Activated CD4-positive, alpha-beta T cell treated with anti-CD3 and anti-CD28 coated beads for 4 hours (primary cell): ENCODE measurements around the gene LARP1.
"Not testable (repeated sequence)": the region's sequence is repeated elsewhere in the genome, so short reads cannot be mapped to it uniquely, and the experiment has no call there.

ENCODE experiments used
- DNase-seq, 2 donors: peaks; one replicate each; pipeline ENCODE4 v3.0.0-alpha.2; 2020

Gene LARP1

DNA sequence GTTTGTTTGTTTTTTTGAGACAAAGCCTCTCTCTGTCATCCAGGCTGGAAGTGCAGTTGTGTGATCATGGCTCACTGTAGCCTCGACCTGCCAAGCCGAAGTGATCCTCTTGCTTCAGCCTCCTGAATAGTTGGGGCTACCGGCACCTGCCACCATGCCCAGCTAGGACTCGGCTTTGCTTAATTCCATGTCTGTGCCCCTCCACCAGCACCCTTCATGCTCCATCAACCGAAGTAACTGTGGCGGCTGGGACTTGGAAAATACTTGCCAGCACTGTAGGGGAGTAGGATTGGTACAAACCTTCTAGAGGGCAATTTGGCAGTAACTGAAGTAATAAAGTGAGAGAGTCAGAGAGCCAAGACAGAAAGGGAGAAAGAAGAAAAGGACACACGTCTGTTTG is 76.3 kb downstream of the LARP1 start:
- DNase-seq = no peak

DNA sequence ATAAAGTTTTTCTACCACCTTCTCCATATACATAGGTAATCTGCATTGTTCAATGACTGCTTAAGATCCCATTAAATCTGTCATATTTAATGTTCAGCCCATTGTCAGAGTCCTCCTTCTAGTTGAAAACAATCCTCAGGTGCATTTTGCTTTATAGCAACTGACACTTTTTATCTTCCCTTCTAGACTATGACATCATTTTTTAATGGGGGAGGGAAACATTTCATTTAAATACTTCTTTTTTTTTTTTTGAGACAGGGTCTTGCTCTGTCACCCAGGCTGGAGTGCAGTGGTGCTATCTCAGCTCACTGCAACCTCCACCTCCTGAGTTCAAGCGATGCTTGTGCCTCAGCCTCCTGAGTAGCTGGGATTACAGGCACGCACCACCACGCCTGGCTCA is 77.6 kb downstream of the LARP1 start:
- DNase-seq = not testable (repeated sequence)

DNA sequence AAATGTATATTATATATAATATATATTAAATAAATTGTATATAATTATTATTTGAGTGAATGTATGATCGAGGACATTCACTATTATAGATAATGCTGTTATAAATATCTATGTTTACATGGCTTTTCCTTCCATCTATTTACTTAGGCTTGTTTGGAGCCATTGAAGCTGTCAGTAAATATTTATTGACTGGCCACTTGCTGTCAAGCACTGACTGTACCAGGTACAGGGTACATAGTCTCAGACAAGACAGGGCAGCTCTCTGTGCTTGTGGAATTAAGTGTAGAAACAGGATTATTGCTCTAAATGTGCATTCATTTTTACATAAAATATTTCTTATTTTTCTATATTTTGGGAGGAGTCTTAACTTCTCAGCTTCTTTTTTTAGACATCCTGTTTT is 78.9 kb downstream of the LARP1 start:
- no peak for DNase-seq

DNA sequence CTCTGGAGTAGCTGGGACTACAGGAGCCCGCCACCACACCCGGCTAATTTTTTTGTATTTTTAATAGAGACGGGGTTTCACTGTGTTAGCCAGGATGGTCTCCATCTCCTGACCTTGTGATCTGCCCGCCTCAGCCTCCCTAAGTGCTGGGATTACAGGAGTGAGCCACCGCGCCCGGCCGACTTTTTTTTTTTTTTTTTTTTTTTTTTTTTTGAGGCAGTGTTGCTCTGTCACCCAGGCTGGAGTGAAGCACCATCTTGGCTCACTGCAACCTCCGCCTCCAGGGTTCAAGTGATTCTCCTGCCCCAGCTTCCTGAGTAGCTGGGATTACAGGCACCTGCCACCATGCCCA is 80.5 kb downstream of the LARP1 start:
- DNase-seq = not testable (repeated sequence)

DNA sequence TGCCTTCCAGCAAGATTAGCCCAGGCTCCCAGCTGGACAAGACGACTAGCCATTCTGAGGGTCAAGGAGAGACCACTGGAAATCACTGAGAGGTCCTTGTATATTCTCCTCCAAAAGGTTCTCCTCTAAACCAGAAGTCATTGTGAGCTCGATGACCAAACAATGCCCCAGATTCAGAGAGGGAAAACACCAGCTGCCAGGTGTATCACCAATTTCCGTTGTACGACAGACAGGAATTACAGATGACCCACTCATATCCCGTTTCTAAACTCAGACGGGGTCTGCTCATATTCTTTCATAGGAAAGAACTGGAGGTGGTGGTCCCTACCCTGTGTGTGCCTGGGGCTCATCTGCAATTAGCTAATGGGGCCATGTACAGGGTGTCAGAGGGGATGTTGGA is 81.0 kb downstream of the LARP1 start:
- no peak for DNase-seq

DNA sequence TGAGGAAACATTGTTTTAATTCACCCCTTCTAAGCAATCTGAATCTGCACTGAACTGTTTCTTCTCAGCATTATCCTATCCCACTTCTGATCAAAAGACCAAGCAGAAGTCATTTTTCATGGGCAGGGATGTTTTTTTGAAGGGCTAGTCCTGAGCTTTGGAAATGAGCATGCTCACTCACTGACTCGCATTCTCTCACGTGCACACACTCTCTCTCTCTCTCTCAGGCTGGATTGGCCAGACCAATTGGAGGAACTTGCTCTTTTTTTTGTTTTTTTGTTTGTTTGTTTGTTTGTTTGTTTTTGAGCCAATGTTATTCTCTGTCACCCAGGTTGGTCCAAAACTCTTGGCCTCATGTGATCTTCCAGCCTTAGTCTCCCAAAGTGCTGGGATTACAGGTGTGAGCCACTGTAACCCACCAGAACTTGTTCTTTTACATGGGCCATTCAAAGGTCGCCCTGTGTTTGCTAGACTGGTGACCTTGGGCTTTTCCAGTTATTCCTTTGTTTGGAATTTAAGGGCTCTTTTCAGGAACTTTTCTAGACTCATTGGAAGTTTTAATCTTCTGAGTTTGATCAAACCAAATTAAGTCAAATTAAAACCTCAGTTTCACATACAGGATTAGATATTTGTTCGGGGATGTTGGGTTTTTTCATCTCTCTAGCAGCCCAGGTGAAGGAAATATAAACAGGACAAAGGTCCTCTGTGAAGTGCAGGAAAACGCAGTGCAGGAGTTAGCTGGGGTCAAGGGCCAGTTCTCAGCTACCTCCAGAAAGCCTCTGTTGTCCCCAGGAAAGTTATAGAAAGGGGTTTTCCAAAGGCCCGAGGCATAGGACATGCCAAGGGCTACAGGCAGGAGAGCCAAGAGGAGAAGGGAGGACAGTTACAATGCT is 82.1 kb downstream of the LARP1 start:
- DNase-seq = no peak

DNA sequence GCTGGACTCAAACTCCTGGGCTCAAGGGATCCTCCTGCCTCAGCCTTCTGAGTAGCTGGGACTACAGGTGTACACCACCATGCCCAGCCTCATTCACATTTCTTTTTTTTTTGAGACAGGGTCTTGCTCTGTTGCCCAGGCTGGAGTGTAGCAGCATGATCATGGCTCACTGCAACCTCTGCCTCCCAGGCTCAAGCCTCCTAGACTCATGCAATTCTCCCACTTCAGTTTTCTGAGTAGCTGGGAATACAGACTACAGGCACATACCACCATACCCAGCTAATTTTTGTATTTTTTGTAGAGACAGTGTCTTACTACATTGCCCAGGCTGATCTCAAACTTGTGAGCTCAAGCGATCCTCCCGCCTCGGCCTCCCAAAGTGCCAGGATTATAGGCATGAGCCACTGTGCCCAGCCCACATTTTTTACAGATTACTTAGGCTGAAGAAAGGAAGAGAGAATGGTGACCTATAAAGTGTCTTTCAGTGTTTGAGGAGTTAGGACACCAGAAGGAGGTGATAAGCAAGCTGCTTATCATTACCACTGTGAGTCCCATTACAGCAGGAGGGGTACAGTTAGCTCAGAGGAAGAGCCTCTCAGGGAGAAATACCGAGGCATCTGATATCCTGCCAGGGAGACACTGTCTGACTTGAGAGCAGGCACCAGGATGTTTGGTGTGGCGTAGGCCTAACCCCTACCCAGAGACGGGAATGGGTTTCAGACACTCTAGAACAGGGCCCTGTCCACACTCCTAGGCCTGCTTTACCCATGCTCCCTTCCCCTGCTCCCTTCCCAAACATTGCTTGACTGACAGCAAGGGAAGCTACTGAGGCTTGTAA is 85.5 kb downstream of the LARP1 start:
- no peak for DNase-seq

DNA sequence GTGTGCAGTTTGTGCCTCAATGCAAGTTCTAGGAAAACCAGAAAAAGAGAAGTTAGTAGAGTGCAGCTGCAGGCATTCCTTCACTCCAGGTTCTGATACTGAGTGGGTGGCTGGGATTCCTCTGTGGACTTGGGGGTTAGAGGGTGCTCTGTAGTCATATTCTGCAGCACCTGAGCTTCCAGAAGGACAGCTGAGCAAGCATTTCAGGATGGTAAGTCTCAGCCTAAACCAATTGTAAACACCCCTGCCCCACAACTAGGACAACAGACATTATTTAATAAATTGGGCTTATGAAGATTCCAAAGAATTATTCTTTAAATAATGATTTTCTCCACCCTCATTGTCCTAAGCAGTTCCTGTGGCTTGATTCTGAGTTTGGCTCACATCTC is 86.1 kb downstream of the LARP1 start:
- no peak for DNase-seq

DNA sequence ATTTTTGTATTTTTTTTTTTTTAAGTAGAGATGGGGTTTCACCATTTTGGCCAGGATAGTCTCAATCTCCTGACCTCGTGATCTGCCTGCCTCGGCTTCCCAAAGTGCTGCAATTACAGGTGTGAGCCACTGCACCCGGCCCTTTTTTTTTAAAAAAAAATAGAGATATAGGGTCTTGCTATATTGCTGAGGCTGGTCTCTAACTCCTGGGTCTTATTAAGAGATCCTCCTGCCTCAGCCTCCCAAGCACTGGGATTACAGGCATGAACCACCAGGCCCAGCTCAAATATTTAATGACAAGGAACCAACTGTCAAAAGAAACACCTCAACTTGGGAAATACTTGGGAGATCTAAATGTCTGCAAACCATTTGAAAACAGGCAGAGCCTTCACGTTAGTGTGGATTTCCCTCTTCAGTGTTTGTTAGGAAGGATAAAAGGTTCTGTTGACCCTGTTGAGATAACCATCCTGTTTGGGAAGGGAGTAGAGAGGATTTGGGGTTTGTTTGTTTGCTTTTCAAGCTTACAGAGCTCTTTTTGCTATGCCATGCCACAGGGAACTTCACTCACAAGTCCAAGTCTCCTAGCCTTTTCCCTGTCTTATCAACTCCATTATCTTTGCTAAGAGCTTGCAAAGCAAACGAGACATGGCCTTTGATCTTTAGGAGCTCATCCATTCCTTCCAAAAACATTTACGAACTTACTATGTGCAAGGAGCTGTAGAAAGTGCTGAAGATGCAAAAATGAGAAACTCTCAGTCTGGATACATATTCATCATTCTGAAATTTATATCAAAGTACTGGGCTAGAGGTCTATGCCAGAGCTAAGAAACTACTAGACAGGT is 87.7 kb downstream of the LARP1 start:
- no peak for DNase-seq

DNA sequence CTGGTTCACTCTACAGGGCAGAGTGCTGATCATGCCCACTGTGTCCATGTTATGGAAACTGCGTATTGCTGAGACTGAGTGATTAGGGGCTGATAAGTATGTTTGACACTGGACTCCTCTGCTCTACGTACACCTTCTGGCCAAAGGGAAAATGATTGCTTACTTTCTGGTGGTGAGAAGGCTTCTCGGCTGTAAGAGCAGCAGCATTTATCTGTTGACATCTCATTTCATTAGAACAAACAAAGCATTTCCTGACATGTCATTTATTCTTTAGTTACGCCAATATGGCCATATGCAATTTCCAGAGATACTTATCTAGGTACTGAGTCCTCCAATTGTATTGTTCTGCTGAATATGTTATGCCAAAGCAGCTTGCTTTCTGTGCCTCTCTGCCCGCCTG is 89.6 kb downstream of the LARP1 start:
- DNase-seq = no peak

DNA sequence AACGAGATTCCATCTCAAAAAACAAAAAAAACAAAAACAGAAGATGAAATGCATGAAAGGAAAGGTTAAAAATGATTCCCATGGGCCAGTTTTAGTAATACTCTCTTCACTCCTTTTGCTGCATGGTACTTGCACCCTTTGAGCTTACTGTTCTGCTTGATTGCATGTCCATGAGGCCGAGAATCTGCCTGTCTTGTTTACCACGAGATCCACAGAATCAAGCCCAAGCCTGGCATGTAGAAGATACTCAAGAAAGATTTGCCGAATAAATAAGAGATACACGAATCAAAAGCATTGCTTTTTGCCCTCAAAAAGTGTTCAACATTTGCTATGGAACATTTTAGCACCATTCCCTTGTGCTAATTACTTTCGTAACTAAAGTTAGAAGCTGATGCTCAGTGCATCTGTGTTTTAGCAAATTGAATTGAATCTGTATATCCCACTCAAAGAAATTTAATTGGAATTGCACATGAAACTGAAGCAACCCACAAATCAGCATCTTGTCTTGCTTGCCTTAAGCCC is 94.1 kb downstream of the LARP1 start:
- no peak for DNase-seq

DNA sequence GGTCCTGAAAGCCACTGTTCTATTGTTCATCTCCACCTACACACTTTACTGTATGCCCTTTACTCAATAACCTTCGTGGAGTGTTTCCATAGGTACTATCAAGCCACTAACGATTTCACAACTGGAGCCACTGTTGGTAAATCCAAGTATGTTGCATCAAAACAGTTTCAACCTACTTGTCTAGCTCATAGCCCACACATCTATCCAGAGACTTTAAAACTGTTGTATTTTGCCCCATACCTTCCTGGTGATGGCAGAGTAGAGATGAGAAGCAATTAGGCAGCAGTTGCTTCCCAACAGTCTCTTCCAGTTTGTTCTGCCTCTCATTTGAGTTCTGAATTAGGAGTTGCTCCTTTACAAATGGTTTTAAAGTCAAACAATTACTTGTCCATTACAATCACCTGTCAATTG is 94.6 kb downstream of the LARP1 start:
- DNase-seq = no peak

DNA sequence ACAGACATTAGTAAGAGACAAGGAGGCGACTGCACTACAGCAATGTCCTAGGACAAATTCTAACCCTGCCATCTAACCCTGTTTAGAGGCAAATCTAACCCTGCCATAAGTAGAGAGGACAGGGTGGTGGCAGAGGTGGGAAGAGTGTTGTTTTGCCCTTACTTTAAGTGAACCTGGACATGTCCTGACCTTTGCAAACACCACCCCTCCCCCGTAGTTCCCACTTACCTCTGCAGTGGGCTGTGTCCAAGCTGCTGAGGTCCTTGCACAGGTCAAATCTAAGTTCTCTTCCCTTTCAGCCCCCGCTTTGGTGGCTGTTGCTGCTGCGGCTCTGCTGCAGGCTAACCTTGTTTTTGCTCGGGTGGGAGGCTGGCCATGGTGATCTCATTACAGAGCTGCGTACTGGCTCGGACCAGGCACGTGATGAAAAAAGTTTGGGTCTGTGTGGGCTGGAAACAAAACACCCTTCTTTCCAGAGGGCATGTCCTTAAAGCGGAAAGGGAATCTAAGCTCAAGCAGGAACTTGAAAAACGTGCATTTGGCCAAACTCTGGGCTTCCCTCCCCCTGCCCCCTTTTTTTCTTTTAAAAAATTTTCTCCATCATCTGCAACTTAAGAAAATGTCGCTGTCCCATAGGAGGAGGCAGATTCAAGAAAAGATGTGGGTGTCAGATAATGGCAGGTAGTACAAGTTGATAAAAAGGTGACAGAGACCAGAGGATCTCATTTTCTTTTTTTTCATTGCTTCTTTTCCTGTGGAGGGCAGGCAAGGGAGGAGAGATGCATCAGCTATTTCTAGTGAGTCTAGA is 95.3 kb downstream of the LARP1 start, which contains the start of gene FAXDC2:
FAXDC2 (minus strand) TSS at position 349 of the 808 bp plus-strand sequence. CDS start 12,425 bp downstream, outside the sequence.
- no peak for DNase-seq

DNA sequence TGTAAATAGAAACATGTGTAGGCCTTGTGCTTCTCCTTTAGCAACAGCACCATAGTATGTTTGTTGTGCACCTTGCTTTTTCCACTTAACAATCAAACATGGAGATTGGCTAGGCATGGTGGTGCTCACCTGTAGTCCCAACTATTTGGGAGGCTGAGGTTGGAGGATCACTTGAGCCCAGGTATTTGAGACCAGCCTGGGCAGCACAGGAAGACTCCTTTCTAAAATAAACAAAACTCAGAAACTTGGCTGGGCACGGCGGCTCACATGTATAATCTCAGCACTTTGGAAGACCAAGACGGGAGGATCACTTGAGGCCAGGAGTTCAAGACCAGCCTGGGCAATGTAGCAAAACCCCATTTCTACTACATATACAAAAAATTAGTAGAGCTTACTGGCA is 96.2 kb downstream of the LARP1 start:
- no peak for DNase-seq

DNA sequence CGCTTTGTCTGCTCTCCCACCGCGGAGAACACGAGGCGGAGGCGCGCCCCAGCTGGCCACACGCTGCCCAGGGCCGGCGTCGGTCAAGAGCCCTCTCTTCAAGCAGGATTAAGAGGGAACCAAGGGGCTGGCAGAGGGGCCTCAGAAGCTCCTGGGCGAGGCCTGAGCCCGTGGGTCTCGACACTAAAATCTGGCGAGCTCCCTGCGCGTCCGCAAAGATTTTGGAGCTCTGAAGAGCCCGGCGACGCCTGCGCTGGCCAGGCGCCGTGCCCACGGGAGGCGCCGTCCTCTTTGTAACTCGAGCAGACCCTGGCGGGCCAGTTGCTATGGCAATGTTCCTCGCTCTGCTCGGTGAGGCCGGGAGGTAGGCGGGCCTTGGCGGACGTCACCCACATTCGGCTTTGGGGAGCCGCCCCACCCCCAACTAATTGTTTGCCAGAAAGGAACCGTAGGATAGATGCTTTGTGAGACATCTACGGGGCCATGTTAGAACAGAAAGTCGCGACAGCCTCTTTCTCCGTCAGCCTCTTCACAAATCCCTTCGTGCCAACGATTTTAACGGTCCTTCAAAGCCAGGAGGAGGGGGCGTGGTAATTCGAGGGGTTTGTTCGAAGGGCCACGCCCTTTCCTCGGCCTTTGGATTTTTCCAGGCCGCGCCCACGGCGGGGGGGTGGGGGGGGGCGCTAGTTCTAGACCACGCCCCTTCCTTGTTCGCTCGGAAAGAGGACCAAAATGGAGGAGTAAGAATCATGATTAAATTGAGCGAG is 102.5 kb downstream of the LARP1 start:
- peak; percentile 84 to 88 for DNase-seq

DNA sequence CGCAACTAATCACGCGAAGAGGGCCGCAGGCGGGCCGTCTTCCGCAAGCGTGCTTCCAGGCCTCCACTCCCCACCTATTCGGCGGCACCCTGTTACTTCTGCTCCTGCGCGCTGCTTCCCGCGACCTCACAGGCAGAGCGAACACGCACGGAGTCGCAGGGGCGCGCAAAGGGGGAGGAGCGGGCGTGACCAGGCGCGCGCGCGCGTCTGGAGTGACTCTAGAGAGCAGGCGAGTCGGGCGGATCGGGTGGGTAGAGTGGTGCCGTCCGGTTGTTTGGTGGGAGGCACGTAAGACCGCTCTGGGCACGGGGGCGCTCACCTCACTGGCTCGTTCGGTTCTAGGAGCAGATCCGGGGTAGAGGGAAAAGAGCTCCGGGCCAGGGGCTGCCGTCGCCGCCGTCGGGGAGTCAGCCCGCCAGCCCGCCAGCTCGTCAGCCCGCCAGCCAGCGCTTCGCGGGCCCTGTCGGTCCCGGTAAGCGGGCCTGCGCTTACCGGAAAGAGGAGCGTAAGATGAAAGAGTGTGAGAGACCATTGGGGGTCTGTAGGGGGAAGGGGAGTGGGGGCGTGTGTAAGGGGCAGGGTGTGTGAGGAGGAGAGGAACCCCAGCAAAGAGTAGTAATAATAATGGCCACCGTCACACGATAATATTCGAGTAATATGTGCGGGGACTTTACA is 103.3 kb downstream of the LARP1 start, which contains the start of gene CNOT8:
CNOT8 (plus strand) TSS at position 331 of the 675 bp plus-strand sequence. CDS start 4,652 bp downstream, outside the sequence.
- DNase-seq = peak; percentile 97

DNA sequence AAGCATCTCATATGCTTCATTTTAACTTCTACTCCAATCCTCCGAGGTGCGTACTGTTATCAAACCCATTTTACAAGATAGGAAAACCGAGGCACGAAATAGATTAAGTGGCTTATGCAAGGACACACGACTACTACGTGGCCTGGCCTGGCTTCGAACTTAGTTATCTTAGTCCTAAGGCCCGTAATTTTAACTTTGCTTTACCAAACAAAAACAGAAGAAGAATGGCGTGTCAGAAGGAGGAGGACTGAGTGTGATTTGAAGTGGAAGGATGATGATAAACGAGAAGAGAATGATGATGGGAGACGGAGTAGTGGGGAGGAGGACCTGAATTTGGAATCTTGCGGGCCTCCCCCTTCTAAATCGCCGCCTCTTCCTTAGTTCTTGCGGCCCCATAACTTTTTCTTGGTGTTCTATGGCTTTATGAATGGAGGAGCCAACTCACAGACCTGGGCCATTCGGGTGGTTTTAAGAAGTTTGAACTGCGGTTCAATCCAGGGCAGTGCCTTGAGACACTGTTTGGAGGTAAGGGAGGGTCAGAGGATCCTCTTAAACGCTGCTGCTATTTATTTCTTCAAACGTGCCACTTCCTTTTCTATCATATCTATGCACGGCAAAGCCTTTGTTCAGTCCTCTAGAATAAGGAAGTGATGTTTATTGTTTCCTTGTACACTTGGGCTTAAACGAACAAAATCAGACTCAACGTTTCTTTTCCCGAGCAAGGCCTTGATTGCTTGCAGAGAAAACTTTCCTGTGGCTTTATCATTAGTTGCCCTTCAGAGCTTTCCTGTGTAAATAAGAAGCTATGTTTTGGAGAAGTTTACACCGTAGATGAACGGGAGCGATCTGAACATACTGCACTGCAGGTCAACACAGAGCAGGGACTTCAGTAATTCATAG is 104.0 kb downstream of the LARP1 start:
- DNase-seq = peak in 1 of 2 donors; percentile 4

DNA sequence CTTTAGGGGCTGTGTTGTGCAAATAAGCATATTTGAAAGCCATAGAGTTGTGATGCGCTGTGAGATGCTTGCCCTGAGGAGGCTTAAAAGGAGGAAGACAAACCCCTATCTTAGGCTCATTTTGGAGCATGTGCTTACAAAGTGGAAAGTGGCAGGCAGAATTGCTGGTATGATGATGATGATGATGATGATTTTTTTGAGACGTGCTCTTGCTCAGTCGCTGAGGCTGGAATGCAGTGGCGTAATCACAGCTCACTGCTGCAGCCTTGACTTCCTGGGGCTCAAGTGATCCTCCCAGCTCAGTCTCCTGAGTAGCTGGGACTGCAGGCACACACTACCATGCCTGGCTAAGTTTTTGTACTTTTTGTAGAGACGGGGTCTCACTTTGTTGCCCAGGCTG is 104.9 kb downstream of the LARP1 start:
- DNase-seq = no peak

DNA sequence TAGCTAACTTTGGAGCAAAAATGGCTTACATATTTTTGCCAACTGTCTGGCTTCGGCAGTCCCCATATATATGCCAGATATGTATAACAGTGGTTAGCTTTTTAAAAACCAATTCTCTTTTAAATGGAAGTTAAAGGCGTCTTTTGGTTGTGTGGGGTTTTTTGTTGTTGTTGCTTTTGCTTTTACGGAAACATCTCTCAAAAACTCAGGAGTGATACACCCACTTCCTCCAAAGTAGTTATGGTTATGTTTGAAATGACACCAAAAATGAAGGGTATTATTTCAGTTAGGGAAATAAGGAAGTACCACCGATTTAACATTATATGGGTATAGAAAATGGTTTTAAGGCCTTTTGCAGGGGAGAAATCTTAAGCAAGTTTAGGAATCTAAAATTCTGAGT is 105.6 kb downstream of the LARP1 start:
- no peak for DNase-seq
